Stimulated activated CD4-positive, alpha-beta T cell treated with anti-CD3 and anti-CD28 coated beads, Interleukin-2, amount 100 ng/mL, for 48 hours (primary cell): ENCODE measurements around the gene OAS3.
A peak's percentile ranks its signal among the peaks of the same experiment; 100 is the strongest.

Experiments
- DNase-seq, 2 donors: peaks; one replicate each; pipeline ENCODE4 v3.0.0-alpha.2; 2020

The OAS3 gene

GRCh38 chr12:112961074-112961473 lies 22.8 kb downstream of the OAS3 start:
- DNase-seq: no peak

GRCh38 chr12:112961536-112961935 lies 23.3 kb downstream of the OAS3 start:
- DNase-seq: no peak

GRCh38 chr12:112962561-112962960 lies 24.3 kb downstream of the OAS3 start:
- no peak for DNase-seq

- DNase-seq: no peak
Measured at GRCh38 chr12:112963227-112963861, 25.1 kb downstream of the OAS3 start.

GRCh38 chr12:112964067-112964670 lies 25.9 kb downstream of the OAS3 start:
- DNase-seq: no peak

GRCh38 chr12:112964915-112965314 lies 26.6 kb downstream of the OAS3 start:
- DNase-seq: no peak

- no peak for DNase-seq
Measured at GRCh38 chr12:112965643-112966042, 27.4 kb downstream of the OAS3 start.

GRCh38 chr12:112967306-112967705 lies 29.0 kb downstream of the OAS3 start:
- DNase-seq: no peak

- no peak for DNase-seq
Measured at GRCh38 chr12:112967858-112968257, 29.6 kb downstream of the OAS3 start.

GRCh38 chr12:112969547-112970306 lies 31.5 kb downstream of the OAS3 start:
- no peak for DNase-seq

GRCh38 chr12:112970391-112970790 lies 32.1 kb downstream of the OAS3 start:
- no peak for DNase-seq

- no peak for DNase-seq
Measured at GRCh38 chr12:112971248-112971647, 33.0 kb downstream of the OAS3 start.

- DNase-seq: no peak
Measured at GRCh38 chr12:112973011-112973735, 34.9 kb downstream of the OAS3 start.

- no peak for DNase-seq
Measured at GRCh38 chr12:112973818-112974231, 35.6 kb downstream of the OAS3 start.

- DNase-seq: no peak
Measured at GRCh38 chr12:112974904-112975303, 36.6 kb downstream of the OAS3 start.

GRCh38 chr12:112977139-112977538 lies 38.9 kb downstream of the OAS3 start:
- DNase-seq: no peak

- peak in 1 of 2 donors; percentile 17 for DNase-seq
Measured at GRCh38 chr12:112977641-112978040, 39.4 kb downstream of the OAS3 start.

- DNase-seq: peak; percentile 62 to 65
Measured at GRCh38 chr12:112978163-112979040, 40.1 kb downstream of the OAS3 start, which contains the start of gene OAS2. TSS of gene OAS2 (plus strand) at chr12:112978519. CDS start at chr12:112978609, 90 bp downstream.

- DNase-seq: peak in 1 of 2 donors; percentile 23
Measured at GRCh38 chr12:112979041-112979680, 40.9 kb downstream of the OAS3 start.

- DNase-seq: no peak
Measured at GRCh38 chr12:112980491-112981158, 42.4 kb downstream of the OAS3 start.

GRCh38 chr12:112985642-112986290 lies 47.5 kb downstream of the OAS3 start:
- DNase-seq: no peak
